Measurements from ENCODE around the gene CTSW.
A peak's percentile ranks its signal among the peaks of the same experiment; 100 is the strongest.

Gene CTSW

DNA sequence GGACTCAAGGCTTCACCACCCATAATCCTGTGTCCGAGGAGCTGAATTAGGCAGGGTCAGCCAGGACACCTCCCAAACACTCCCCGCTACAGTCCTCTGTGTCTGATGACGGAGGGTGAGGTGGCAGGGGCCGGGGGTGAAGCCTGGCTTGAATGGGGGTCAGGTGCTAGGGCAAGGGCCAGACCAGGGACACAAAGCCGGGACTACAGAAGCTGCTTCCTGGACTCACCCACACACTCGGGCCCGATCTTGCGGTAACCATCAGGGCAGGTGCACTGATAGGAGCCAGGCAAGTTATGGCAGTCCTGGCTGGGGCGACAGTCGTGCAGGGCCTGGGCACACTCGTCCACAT lies 9.4 kb upstream of the CTSW start:
- Mint-ChIP-seq H3K27me3 (peaks cover 7% of the 10 kb centered on the region), H3K4me1 (peaks cover 35% of the 10 kb centered on the region), H3K36me3 (peaks cover 22% of the 10 kb centered on the region), H3K27ac (no peak overlapping the region), H3K9me3 (no peaks in the 10 kb centered on the region), H3K4me3 (no peak overlapping the region)
- no peak for ATAC-seq

DNA sequence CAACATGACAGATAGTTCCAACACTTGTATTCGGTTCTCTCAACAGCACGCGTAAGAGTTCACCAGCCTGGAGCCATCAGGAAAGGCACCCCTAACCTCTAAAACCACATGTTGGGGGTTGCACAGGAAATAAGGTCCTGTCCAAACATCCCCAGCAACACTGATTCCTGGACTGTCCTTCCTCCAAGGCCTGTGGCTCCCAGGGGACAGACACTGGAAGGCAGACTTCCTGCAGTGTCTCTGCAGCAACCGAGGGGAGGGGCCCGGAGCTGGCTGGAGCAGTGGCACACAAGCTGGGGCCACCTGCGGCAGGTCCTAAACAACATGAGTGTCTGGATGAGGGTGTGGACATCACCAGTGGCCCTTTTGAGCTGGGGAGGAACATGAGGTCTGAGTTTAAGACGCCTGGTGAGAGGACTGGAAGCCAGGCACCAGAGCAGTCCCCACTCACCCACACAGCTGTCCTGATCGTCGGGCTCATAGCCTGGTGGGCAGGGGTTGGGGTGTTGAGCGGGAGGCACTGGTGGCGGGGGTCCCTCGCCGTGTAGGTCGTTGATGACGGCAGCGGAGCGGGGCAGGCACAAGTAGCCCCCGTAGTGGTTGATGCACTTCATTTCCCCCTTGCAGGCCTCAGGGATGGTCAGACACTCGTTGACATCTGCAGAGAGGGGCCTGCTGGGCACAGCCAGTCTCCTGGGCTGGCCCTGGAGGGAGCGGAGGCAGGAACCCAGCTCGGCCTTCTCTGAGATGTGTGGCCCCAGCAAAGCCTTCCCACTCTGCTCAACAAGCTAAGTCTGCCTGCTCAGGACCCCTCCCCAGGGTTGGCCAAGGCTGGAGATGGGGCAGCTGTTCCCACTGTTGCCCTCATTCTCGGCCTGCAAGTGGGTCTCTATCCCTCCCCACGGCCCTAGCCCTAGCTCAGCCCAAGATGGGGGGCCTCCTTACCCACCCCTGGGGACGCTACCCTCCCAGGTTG lies 8.6 kb upstream of the CTSW start:
- Mint-ChIP-seq H3K9me3 (no peaks in the 10 kb centered on the region), H3K27me3 (peaks cover 7% of the 10 kb centered on the region), H3K4me3 (no peak overlapping the region), H3K27ac (no peak overlapping the region), H3K36me3 (peaks cover 15% of the 10 kb centered on the region), H3K4me1 (peaks cover 34% of the 10 kb centered on the region)
- ATAC-seq, result no peak

DNA sequence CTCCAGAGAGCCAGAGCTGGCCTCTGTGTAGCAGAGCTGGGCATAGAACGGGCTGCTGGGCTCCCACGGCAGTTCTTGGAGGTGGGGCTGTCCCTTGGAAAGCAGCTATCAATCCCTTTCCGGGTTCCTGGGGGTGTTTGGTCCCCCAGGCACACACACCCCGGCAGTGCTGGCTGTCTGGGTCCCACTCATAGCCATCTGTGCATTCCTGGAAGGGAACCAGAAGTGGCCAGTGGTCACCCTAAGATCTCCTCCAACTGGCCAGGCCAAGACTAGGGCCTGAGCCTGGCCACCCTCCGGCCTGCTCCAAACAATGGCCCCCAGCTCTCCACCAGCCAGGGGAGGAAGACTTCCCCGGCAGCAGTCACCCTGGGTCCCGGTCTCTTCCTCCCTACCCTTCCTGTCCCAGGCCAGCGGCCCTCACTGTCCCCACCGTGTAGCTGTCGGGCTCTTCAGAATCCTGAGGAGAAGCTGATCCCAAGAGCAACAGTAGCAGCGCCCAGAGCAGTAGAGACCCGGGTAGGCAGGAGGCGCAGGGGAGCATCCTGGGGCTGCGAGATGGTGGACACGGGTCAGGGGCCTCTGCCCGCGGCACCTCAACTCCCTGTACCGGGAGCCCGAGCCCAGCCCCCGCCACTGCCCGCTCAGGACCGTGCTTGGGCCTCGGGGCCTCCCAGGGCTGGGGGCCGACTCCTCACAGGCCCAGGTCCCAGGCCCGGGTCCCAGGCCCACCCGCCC lies 7.7 kb upstream of the CTSW start:
- Mint-ChIP-seq H3K27ac (no peak overlapping the region), H3K4me3 (no peak overlapping the region), H3K4me1 (peaks cover 31% of the 10 kb centered on the region), H3K9me3 (no peaks in the 10 kb centered on the region), H3K36me3 (peaks cover 8% of the 10 kb centered on the region), H3K27me3 (peaks cover 7% of the 10 kb centered on the region)
- no peak for ATAC-seq

DNA sequence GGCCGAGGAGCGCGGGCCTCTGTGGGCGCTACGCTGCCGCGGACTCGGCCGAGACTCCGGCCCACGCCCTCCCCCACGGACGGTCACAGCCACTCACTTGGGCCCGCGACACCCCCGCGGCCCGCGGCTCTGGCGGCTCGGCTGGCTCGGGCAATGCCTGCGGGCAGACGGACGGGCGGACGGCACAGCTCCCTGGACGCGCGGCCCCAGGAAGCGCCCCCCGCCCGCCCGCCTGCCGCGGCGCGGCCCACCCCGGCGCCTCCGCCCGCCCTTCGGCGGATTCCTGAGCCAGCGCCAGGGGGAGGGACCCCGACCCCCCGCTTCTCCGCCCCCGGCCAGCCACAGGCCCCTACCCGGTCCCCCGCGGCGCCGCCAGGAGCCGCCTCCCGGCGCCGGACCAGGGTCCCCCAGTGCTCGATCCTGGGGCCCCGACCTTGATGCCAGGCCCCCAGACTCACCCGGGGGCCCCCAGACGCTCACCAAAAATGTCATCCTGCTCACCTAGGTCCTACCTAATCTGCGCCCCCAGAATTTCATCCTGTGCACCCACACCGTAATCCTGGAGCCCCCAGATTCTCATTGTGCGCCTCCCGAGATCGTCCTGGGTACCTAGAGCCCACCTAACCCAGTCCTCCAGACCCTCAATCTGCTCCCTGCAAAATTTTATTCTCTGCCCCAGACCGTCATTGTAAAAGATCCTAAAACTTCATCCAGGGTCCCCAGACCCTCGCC lies 6.9 kb upstream of the CTSW start, which contains the start of gene EFEMP2:
Gene EFEMP2, minus strand, starts transcription at position 215 of the 732 bp plus-strand sequence. CDS start 446 bp downstream, outside the sequence.
- peak; percentile 6 for ATAC-seq
- Mint-ChIP-seq H3K4me1 (peaks cover 26% of the 10 kb centered on the region), H3K4me3 (peak within 1 kb of the TSS; percentile 83), H3K9me3 (no peaks in the 10 kb centered on the region), H3K27ac (peak within 1 kb of the TSS; percentile 84), H3K36me3 (peaks cover under 1% of the 10 kb centered on the region), H3K27me3 (peaks cover 7% of the 10 kb centered on the region)

DNA sequence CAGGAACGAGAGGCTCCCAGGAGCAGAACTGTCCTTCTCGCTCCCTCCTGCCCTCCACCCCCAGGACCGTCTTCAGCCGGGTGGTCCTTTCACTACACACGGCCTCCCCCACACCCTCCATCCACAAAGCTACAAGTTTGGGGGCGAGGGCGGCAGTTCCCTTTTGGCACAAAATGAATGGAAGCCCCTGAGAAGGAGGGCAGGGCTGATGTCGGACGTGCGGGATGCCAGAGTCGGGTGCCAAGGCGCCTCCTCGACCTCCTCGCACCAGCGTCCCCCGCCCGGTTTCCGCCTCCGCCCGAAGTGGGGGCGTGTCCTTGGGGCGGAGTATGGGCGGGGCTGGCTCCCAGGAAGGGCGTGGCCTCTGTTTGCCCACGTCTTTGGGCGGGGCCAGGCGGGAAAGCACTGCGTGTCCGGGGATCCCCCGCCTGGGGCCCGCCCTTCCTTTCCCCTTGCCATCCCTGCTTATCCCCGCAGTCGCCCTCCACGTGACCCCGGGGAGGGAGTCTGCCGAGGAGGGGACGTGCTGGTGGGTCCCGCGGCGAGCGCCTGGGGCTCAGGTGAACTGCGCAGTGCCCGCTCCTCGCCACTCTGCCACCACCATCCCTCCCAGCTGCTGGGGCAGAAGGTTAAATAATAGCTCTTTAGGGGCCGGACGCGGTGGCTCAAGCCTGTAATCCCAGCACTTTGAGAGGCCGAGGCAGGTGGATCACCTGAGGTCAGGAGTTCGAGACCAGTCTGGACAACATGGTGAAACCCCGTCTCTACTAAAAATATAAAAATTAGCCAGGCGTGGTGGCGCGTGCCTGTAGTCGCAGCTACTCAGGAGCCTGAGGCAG lies 6.1 kb upstream of the CTSW start:
- no peaks in the 10 kb centered on the region for H3K36me3 Mint-ChIP-seq

DNA sequence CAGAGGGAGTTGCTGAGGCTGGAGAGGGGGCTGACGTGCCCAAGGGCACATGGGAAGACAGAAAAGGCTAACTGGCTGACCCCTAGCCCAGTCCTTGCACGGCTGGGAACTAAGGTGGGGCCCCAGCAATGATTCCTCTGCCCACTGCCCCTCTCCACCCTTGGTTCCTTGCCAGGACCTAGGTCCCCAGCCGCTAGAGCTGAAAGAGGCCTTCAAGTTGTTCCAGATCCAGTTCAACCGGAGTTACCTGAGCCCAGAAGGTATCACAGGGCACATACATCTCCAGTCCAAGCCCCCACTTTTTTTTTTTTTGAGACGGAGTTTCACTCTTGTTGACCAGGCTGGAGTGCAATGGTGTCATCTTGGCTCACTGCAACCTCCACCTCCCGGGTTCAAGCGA lies 390 bp downstream of the CTSW start:
- Mint-ChIP-seq H3K36me3 (peaks cover 23% of the 10 kb centered on the region), H3K27me3 (no peaks in the 10 kb centered on the region), H3K4me1 (peaks cover 20% of the 10 kb centered on the region), H3K27ac (no peak overlapping the region), H3K9me3 (no peaks in the 10 kb centered on the region), H3K4me3 (no peak overlapping the region)
- ATAC-seq, result no peak

More for the DNA sequence above, 6.1 kb upstream of the CTSW start:
- H3K27me3 Mint-ChIP-seq, result peaks cover 7% of the 10 kb centered on the region
- peak overlapping the region; percentile 84 for H3K27ac Mint-ChIP-seq
- peak; percentile 94 for ATAC-seq
- peaks cover 26% of the 10 kb centered on the region for H3K4me1 Mint-ChIP-seq
- H3K4me3 Mint-ChIP-seq, result peak overlapping the region; percentile 83
- no peaks in the 10 kb centered on the region for H3K9me3 Mint-ChIP-seq

DNA sequence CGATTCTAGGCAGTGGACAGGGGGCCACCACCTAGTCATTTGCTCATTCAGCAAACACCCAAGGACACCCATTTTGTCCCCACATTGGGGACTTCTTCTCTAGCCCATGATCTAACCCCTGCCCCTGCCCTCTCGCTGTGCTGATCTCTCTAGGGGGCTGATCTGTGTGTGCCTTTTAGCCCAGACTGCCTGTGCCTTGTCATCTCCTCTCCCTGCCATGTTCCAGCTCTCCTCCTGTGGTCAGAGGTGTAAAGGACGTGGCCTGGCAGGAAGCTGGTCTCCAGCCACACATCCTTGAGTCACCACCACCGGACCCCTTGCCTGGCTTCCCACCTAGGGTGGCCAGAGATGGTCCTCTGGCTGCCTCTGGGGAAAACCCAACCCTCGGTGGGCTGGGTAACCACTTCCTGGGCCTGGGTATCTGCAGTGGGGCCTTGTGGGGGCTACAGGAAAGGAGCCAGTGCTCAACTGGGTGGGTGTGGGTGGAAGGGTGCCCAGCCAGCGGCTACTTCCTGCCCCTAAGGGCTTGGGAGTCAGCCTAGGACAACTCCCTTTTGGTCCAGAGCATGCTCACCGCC lies 1.3 kb downstream of the CTSW start:
- no peaks in the 10 kb centered on the region for H3K27me3 Mint-ChIP-seq
- peaks cover 27% of the 10 kb centered on the region for H3K36me3 Mint-ChIP-seq
- H3K4me1 Mint-ChIP-seq, result peaks cover 26% of the 10 kb centered on the region
- ATAC-seq, result no peak
- H3K4me3 Mint-ChIP-seq, result no peak overlapping the region
- peak overlapping the region; percentile 31 for H3K27ac Mint-ChIP-seq
- H3K9me3 Mint-ChIP-seq, result no peaks in the 10 kb centered on the region

DNA sequence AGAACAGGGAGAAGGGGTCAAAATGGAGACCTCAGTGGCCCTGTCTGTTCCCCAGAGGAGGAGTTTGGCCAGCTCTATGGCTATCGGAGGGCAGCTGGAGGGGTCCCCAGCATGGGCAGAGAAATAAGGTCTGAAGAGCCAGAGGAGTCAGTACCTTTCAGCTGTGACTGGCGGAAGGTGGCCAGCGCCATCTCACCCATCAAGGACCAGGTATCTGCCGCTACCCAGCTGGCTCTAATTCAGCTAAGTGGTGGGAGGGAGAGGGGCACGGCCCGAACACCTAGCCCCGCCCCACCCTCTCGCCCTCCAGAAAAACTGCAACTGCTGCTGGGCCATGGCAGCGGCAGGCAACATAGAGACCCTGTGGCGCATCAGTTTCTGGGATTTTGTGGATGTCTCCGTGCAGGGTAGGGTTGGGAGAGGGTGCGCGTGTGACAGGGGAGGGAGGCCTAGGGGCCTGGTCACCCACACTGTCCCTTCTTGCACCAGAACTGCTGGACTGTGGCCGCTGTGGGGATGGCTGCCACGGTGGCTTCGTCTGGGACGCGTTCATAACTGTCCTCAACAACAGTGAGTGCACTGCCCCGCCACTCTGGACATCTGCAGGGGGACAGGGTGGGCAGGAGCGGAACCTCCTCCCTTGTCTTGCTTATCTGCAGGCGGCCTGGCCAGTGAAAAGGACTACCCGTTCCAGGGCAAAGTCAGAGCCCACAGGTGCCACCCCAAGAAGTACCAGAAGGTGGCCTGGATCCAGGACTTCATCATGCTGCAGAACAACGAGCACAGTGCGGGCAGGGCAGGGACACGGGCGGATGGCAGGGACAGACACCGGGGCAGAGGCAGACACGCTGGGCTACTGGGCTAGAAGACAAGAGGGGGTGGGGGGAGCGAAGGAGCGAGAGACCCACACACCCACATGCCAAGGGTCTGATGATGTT lies 2.8 kb downstream of the CTSW start:
- Mint-ChIP-seq H3K4me1 (peaks cover 38% of the 10 kb centered on the region), H3K4me3 (no peak overlapping the region)
- ATAC-seq, result no peak

DNA sequence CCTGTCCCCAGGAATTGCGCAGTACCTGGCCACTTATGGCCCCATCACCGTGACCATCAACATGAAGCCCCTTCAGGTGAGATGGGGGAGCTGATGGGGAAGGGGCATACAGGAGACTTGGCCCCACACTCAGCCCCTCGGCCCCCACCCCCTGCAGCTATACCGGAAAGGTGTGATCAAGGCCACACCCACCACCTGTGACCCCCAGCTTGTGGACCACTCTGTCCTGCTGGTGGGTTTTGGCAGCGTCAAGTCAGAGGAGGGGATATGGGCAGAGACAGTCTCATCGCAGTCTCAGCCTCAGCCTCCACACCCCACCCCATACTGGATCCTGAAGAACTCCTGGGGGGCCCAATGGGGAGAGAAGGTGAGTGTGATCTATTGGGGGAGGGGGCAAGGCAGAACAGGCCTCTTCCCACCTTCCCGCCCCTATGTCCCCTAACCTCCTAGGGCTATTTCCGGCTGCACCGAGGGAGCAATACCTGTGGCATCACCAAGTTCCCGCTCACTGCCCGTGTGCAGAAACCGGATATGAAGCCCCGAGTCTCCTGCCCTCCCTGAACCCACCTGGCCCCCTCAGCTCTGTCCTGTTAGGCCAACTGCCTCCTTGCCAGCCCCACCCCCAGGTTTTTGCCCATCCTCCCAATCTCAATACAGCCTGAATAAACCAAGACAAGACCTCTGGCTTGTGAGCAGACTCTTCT lies 3.6 kb downstream of the CTSW start:
- no peaks in the 10 kb centered on the region for H3K27me3 Mint-ChIP-seq
- no peak overlapping the region for H3K4me3 Mint-ChIP-seq
- peaks cover 46% of the 10 kb centered on the region for H3K4me1 Mint-ChIP-seq
- H3K36me3 Mint-ChIP-seq, result peaks cover 34% of the 10 kb centered on the region
- no peaks in the 10 kb centered on the region for H3K9me3 Mint-ChIP-seq
- no peak overlapping the region for H3K27ac Mint-ChIP-seq
- no peak for ATAC-seq

More for the DNA sequence above, 2.8 kb downstream of the CTSW start:
- Mint-ChIP-seq H3K27me3 (no peaks in the 10 kb centered on the region), H3K9me3 (no peaks in the 10 kb centered on the region), H3K27ac (no peak overlapping the region), H3K36me3 (peaks cover 34% of the 10 kb centered on the region)

DNA sequence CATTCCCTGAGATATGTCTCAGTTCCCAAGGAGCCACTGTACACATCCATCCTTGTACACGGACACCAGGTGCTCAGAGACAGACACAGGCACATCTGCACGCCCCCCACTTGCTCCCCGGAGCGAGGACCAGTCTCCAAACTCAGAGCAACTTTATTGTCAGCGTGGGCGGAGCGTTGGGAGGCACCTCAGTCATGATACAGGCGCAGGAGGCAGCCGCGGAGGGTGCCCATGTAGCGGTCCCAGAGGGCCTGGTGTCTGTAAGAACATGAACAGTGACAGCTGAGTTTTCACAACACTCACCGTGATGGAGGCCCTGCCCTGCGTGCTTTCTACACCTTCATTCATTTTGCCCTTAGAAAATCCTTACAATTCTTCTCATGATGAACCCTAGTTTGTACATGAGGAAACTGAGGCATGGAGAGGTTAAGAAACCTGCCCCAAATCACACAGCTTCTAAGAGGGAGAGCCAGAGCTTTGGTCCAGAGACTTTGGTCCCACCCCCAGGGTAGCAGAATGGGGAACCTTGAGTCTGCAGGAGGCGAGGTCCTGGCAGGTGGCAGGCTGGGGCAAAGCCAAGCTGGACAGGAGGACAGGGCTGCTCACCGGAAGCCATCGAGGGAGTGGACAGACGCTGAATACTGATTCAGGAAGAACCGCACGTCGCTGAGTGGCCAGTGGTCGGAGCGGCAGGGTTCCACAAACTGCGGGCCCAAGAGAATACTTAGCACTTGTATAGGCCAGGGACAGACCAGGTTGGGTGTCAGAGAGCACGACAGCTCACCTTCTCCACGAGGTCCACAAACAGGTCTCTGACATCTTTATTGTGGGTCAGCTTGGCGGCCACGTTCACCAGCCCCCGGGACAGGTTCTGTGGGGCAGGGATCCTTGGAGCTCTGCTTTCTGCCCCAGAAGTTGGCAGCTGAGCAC lies 4.4 kb downstream of the CTSW start:
- H3K27me3 Mint-ChIP-seq, result no peaks in the 10 kb centered on the region
- H3K27ac Mint-ChIP-seq, result peak overlapping the region; percentile 28
- no peak for ATAC-seq
- no peaks in the 10 kb centered on the region for H3K9me3 Mint-ChIP-seq
- no peak overlapping the region for H3K4me3 Mint-ChIP-seq
- peaks cover 34% of the 10 kb centered on the region for H3K36me3 Mint-ChIP-seq
- peaks cover 54% of the 10 kb centered on the region for H3K4me1 Mint-ChIP-seq

DNA sequence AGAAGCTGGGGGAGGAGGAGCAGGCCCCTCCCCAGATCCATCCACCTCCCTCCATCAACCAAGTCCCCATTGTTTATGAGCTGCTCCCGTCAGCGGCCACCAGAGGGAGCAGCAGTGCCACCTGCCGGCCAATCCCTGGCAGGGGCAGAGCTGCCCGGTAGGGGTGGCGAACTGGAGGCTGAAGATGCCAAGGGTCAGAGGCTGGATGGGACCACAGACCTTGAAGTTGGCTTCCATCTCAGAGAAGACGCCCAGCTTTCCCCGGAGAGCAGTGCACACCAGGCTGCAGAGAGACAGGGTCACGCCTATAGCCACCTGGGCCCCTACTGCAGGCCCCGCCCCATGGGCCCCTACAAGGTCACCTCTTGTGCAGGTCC lies 5.1 kb downstream of the CTSW start:
- Mint-ChIP-seq H3K9me3 (no peaks in the 10 kb centered on the region), H3K4me3 (no peak overlapping the region), H3K4me1 (peaks cover 60% of the 10 kb centered on the region), H3K27ac (peak overlapping the region; percentile 28), H3K36me3 (peaks cover 34% of the 10 kb centered on the region), H3K27me3 (no peaks in the 10 kb centered on the region)
- ATAC-seq, result peak; percentile 67

DNA sequence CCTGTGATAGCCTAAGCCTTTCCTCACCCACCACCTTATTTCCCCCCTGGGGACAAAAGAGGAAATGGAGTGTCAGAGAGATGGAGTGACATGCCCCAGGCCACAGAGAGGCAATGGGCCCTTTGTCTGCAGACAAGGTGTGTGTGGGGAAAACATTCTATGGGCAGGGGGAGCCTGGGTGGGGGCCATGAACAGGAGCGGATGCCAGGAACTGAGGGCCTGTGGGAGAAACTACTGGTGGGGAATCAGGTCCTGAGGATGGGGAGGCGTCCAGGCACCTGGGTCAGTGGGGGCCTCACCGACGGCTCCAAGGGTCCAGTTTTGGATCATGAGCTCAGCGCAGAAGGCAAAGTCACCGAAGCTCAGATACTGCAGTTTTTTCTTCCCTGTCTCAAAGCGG lies 5.6 kb downstream of the CTSW start:
- peaks cover 66% of the 10 kb centered on the region for H3K4me1 Mint-ChIP-seq
- no peaks in the 10 kb centered on the region for H3K9me3 Mint-ChIP-seq
- H3K27me3 Mint-ChIP-seq, result no peaks in the 10 kb centered on the region
- no peak overlapping the region for H3K4me3 Mint-ChIP-seq
- no peak for ATAC-seq
- peaks cover 34% of the 10 kb centered on the region for H3K36me3 Mint-ChIP-seq
- no peak overlapping the region for H3K27ac Mint-ChIP-seq

Data from stimulated activated memory B cell treated with anti-CD40 and anti-IgM and Interleukin-4, amounts not matched to agents 10 μg/mL and 1 μg/mL and 100 μg/mL, for 72 hours (primary cell).